GM12878 (cell line): ENCODE results near the gene SLC2A4. TPM values are rescaled to one million over a fixed set of nuclear protein-coding genes. Genes with fewer than 3 reads are reported as not detected.
A peak's percentile ranks its signal among the peaks of the same experiment; 100 is the strongest.

Source experiments
- CBX5 ChIP-seq: sonication (generic); IDR thresholded peaks from 2 replicates; pipeline ENCODE4 v1.6.1; 2016; ENCODE audit warnings: low read depth, moderate library complexity, mild to moderate bottlenecking, inconsistent platforms
- IKZF2 ChIP-seq, 2 experiments: fragments of 450-650 bp; IDR thresholded peaks; 2 replicates each; pipeline ENCODE4 v1.6.1; 2017; ENCODE audit warnings: mild to moderate bottlenecking in 2 of 2, moderate library complexity in 2 of 2
- MEF2A ChIP-seq: IDR thresholded peaks from 2 replicates; pipeline ENCODE4 v1.6.1; 2011; ENCODE audit warnings: low read depth, mild to moderate bottlenecking, low read length, moderate library complexity; ENCODE audit not compliant: insufficient read depth
- PRDM15 ChIP-seq: fragments of 450-650 bp; formaldehyde crosslinking; IDR thresholded peaks from 2 replicates; pipeline ENCODE4 v1.4.0; 2020; ENCODE audit warnings: mild to moderate bottlenecking, moderate library complexity
- RELA ChIP-seq: fragments of 450-650 bp; IDR thresholded peaks from 2 replicates; pipeline ENCODE4 v1.8.0; 2014; ENCODE audit warnings: borderline replicate concordance; ENCODE audit not compliant: partially characterized antibody
- STAT1 ChIP-seq: fragments of 450-650 bp; conservative IDR thresholded peaks from 2 replicates; pipeline ENCODE4 v1.6.1; 2014; ENCODE audit warnings: antibody characterized with exemption, mild to moderate bottlenecking
- SUPT20H ChIP-seq: IDR thresholded peaks from 2 replicates; pipeline ENCODE4 v1.6.1; 2011; ENCODE audit warnings: low read depth, mild to moderate bottlenecking, low read length, moderate library complexity, borderline replicate concordance; ENCODE audit not compliant: control insufficient read depth
- ZNF24 ChIP-seq: fragments of 450-650 bp; IDR thresholded peaks from 2 replicates; pipeline ENCODE4 v1.6.1; 2017; ENCODE audit warnings: antibody characterized with exemption, mild to moderate bottlenecking
- polyA plus RNA-seq, 11 experiments: library from polyadenylated mRNA; depleted of rRNA in 4 of 11; unstranded in 6 of 11; stranded (reverse) in 5 of 11; fragments of >200 nt; fragmentation: Nextera tagmentation in 4 of 11; fragmentation: Illumina TruSeq in 1 of 11; extraction: Ambion mirVana in 4 of 11; extraction: Trizol in 1 of 11; gene quantifications; 1 replicate in 1 of 11; 2 replicates in 10 of 11; pipeline versions ENCODE4 v1.2.1 to v1.2.3, GENCODE V29; 2011 to 2016; ENCODE audit warnings: inconsistent platforms in 2 of 11, missing spikeins in 2 of 11, low read depth in 1 of 11
- total RNA-seq, 4 experiments: library from RNA; depleted of rRNA in 3 of 4; stranded (reverse); fragments of >200 nt in 3 of 4; fragmentation: Illumina TruSeq in 1 of 4; extraction: Trizol in 1 of 4; gene quantifications; 2 replicates each; pipeline versions ENCODE4 v1.2.1 to v1.2.3, GENCODE V29; 2013 to 2021
- TF ChIP-seq, protein P1 (sequence below): fragments of 450-650 bp; IDR thresholded peaks from 2 replicates; pipeline ENCODE4 v1.6.1; 2017; ENCODE audit warnings: mild to moderate bottlenecking, moderate library complexity
- TF ChIP-seq, protein P2 (sequence below): IDR thresholded peaks from 2 replicates; pipeline ENCODE4 v1.6.1; 2011; ENCODE audit warnings: low read depth, low read length, improper control_type of control experiment, borderline replicate concordance
- TF ChIP-seq, protein P3 (sequence below): fragments of 450-650 bp; conservative IDR thresholded peaks from 2 replicates; pipeline ENCODE4 v1.6.1; 2017; ENCODE audit warnings: mild to moderate bottlenecking, moderate library complexity
- TF ChIP-seq, protein P4 (sequence below): fragments of 450-650 bp; IDR thresholded peaks from 2 replicates; pipeline ENCODE4 v1.6.1; 2018; ENCODE audit warnings: borderline replicate concordance, mild to moderate bottlenecking; ENCODE audit not compliant: partially characterized antibody

Gene SLC2A4
- total and polyA plus RNA-seq, 10 of the 15 experiments (the other 5 are each of a cell fraction or from before 2014, with no cell fraction given), result 0.03 to 0.23 (median 0.04) TPM; not detected in 4

DNA sequence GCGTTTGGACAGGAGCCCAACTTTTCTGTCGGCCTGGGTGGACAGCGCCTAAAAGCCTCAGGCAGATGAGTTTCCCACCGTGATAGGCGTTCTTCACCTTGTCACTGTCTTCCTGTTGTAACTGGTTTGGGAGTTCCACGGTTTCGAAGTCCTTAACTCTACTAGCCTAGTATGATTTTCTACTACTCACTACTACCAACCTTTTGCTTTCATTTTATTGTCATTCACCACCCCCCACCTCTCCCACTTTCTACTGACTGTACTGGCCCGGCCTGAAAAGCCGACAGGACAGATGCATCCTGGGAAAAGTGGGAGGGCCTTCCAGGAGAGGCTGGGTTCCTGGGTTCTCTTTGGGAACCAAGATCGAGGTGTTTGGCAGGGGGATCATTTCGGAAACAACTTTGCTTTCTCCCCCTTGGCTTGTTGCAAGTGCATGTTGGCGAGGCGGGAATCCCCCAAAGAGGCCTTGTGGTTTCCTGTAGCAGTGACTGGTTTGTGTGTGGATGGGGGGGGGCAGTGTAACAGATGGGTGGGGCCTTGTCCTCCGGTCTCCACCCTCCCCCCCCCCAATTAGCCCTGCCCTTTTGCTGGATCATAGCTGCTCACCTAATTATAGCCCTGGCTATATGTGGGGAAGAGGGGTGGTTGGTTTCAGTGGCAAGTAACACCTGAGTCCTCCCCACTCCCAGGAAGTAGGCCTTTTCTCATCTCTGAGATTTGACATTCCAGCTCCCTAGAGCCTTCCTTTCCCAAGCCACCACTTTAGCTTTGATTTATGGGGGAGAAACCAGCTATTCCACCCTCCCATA lies 27.3 kb downstream of the SLC2A4 start (continued):
- TF ChIP-seq ZNF24 (no peak), SUPT20H (no peak), RELA (no peak), CBX5 (no peak), IKZF2 (IDR thresholded peaks at IDR 0.05) (peak; percentile 55 to 69; a peak in 3 of 4 replicates), STAT1 (no peak), PRDM15 (no peak), MEF2A (no peak)
- TF ChIP-seq, protein P1, sequence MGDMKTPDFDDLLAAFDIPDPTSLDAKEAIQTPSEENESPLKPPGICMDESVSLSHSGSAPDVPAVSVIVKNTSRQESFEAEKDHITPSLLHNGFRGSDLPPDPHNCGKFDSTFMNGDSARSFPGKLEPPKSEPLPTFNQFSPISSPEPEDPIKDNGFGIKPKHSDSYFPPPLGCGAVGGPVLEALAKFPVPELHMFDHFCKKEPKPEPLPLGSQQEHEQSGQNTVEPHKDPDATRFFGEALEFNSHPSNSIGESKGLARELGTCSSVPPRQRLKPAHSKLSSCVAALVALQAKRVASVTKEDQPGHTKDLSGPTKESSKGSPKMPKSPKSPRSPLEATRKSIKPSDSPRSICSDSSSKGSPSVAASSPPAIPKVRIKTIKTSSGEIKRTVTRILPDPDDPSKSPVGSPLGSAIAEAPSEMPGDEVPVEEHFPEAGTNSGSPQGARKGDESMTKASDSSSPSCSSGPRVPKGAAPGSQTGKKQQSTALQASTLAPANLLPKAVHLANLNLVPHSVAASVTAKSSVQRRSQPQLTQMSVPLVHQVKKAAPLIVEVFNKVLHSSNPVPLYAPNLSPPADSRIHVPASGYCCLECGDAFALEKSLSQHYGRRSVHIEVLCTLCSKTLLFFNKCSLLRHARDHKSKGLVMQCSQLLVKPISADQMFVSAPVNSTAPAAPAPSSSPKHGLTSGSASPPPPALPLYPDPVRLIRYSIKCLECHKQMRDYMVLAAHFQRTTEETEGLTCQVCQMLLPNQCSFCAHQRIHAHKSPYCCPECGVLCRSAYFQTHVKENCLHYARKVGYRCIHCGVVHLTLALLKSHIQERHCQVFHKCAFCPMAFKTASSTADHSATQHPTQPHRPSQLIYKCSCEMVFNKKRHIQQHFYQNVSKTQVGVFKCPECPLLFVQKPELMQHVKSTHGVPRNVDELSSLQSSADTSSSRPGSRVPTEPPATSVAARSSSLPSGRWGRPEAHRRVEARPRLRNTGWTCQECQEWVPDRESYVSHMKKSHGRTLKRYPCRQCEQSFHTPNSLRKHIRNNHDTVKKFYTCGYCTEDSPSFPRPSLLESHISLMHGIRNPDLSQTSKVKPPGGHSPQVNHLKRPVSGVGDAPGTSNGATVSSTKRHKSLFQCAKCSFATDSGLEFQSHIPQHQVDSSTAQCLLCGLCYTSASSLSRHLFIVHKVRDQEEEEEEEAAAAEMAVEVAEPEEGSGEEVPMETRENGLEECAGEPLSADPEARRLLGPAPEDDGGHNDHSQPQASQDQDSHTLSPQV, result no peak
- TF ChIP-seq, protein P2, sequence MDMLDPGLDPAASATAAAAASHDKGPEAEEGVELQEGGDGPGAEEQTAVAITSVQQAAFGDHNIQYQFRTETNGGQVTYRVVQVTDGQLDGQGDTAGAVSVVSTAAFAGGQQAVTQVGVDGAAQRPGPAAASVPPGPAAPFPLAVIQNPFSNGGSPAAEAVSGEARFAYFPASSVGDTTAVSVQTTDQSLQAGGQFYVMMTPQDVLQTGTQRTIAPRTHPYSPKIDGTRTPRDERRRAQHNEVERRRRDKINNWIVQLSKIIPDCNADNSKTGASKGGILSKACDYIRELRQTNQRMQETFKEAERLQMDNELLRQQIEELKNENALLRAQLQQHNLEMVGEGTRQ, result no peak
- TF ChIP-seq, protein P3, sequence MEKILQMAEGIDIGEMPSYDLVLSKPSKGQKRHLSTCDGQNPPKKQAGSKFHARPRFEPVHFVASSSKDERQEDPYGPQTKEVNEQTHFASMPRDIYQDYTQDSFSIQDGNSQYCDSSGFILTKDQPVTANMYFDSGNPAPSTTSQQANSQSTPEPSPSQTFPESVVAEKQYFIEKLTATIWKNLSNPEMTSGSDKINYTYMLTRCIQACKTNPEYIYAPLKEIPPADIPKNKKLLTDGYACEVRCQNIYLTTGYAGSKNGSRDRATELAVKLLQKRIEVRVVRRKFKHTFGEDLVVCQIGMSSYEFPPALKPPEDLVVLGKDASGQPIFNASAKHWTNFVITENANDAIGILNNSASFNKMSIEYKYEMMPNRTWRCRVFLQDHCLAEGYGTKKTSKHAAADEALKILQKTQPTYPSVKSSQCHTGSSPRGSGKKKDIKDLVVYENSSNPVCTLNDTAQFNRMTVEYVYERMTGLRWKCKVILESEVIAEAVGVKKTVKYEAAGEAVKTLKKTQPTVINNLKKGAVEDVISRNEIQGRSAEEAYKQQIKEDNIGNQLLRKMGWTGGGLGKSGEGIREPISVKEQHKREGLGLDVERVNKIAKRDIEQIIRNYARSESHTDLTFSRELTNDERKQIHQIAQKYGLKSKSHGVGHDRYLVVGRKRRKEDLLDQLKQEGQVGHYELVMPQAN, result peak; percentile 58
- TF ChIP-seq, protein P4, sequence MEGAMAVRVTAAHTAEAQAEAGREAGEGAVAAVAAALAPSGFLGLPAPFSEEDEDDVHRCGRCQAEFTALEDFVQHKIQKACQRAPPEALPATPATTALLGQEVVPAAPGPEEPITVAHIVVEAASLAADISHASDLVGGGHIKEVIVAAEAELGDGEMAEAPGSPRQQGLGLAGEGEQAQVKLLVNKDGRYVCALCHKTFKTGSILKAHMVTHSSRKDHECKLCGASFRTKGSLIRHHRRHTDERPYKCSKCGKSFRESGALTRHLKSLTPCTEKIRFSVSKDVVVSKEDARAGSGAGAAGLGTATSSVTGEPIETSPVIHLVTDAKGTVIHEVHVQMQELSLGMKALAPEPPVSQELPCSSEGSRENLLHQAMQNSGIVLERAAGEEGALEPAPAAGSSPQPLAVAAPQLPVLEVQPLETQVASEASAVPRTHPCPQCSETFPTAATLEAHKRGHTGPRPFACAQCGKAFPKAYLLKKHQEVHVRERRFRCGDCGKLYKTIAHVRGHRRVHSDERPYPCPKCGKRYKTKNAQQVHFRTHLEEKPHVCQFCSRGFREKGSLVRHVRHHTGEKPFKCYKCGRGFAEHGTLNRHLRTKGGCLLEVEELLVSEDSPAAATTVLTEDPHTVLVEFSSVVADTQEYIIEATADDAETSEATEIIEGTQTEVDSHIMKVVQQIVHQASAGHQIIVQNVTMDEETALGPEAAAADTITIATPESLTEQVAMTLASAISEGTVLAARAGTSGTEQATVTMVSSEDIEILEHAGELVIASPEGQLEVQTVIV, result no peak
